Tibial artery (tissue), 4 donors: Measurements from ENCODE around the gene NIPA2.

Experiments
- DNase-seq, 2 donors: peaks; one replicate each; pipeline ENCODE4 v3.0.0-alpha.2; 2019
- H3K27ac ChIP-seq, 2 donors: fragments of 200-600 bp; sonication (generic) in 1 of 2; 1 replicate in 1 of 2; 2 replicates in 1 of 2; pipeline ENCODE4 v1.5.1; 2018 to 2019; ENCODE audit warnings: mild to moderate bottlenecking in 1 of 2
- H3K27me3 ChIP-seq, 2 donors: fragments of 200-600 bp; sonication (generic) in 1 of 2; one replicate each; pipeline versions ENCODE4 v1.5.1 to v1.6.0; 2016 to 2019
- H3K36me3 ChIP-seq, 3 donors: fragments of 200-600 bp; sonication (generic) in 2 of 3; one replicate each; pipeline ENCODE4 v1.5.1; 2016 to 2019; ENCODE audit warnings: mild to moderate bottlenecking in 2 of 3
- H3K4me1 ChIP-seq, 4 donors: fragments of 200-600 bp; sonication (generic) in 2 of 4; 1 replicate in 3 of 4; 2 replicates in 1 of 4; pipeline ENCODE4 v1.5.1; 2016 to 2019
- H3K4me3 ChIP-seq, 2 donors: fragments of 200-600 bp; sonication (generic) in 1 of 2; 1 replicate in 1 of 2; 2 replicates in 1 of 2; pipeline ENCODE4 v1.5.1; 2018 to 2019; ENCODE audit warnings: mild to moderate bottlenecking in 2 of 2
- H3K9me3 ChIP-seq, 3 donors: fragments of 200-600 bp; sonication (generic) in 1 of 3; one replicate each; pipeline ENCODE4 v1.5.1; 2016 to 2019
- CTCF ChIP-seq, 2 experiments: fragments of 200-600 bp in 1 of 2; fragments of 450-650 bp in 1 of 2; IDR thresholded peaks; one replicate each; pipeline ENCODE4 v1.5.1; 2017 to 2019; ENCODE audit warnings: antibody characterized with exemption in 2 of 2, mild to moderate bottlenecking in 1 of 2, moderate library complexity in 1 of 2
- intact Hi-C: fragments of 100-400 bp; cut with DNase I; formaldehyde crosslinking; loops from one replicate; pipeline ENCODE4 v1.15.0; 2023; ENCODE audit warnings: low total_unique reads

NIPA2 gene

GRCh38 chr15:22903427-22903826 lies 65.0 kb downstream of the NIPA2 start:
- no peak for TF ChIP-seq CTCF (IDR thresholded peaks at IDR 0.05)
- Histone ChIP-seq H3K9me3 (no peaks in the 10 kb centered on the region), H3K27me3 (no peaks in the 10 kb centered on the region), H3K27ac (no peak overlapping the region), H3K36me3 (peaks cover 47 to 95% (median 74%) of the 10 kb centered on the region in 3 donors), H3K4me3 (no peak overlapping the region), H3K4me1 (no peaks in the 10 kb centered on the region)
- DNase-seq = no peak
- intact Hi-C loops = no loop called here

GRCh38 chr15:22903961-22904534 lies 65.6 kb downstream of the NIPA2 start:
- peaks cover 49 to 95% (median 80%) of the 10 kb centered on the region in 3 donors for H3K36me3 ChIP-seq
- intact Hi-C loops = no loop called here

GRCh38 chr15:22904736-22905135 lies 66.3 kb downstream of the NIPA2 start:
- no peaks in the 10 kb centered on the region for H3K27me3 ChIP-seq
- peaks cover 53 to 95% (median 83%) of the 10 kb centered on the region in 3 donors for H3K36me3 ChIP-seq
- no peak overlapping the region for H3K27ac ChIP-seq
- intact Hi-C loops = no loop called here
- H3K4me3 ChIP-seq = no peak overlapping the region
- H3K9me3 ChIP-seq = no peaks in the 10 kb centered on the region
- no peak for TF ChIP-seq CTCF (IDR thresholded peaks at IDR 0.05)
- DNase-seq = no peak
- H3K4me1 ChIP-seq = no peaks in the 10 kb centered on the region

More at GRCh38 chr15:22903961-22904534, 65.6 kb downstream of the NIPA2 start:
- Histone ChIP-seq H3K4me1 (no peaks in the 10 kb centered on the region), H3K4me3 (no peak overlapping the region), H3K27ac (no peak overlapping the region), H3K9me3 (no peaks in the 10 kb centered on the region), H3K27me3 (no peaks in the 10 kb centered on the region)
- DNase-seq = no peak
- TF ChIP-seq CTCF (IDR thresholded peaks at IDR 0.05) = no peak

DNA sequence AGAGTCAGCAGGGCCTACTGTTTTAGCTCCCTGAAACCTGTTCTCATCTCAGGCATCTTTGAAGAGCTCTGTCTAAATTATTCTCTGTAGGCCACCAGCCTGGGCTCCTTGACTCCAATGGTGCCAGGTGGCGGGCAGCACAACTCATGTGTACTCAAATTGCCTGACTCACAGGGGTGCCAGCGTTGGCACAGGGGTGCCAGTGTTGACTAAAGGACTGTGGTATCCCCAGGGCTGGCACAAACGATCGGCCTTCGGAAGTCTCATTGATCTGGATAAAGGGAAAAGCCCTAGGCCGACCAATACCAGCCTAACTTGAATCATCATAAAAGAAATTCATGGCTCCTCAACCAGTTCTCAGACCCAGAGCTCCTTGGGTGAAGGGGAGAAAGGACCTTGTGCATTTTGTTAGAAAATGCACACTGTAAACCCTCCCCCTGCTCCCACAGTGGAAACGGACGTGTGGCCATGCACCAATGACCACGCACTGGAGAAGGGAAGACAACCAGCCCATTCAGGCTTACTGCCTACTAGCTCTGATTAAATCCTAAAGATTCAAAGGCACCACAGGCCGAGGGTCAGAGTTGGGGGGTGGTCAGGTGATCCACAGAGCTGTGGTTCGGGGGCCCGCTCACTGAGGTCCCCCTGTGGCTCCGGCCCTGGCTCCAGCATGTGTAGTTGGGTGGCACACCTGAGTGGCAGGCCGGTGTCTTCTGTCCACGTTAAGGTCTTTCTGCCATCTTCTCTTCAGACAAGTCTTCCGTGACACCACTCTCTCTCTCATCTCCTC lies 68.9 kb downstream of the NIPA2 start:
- no peak overlapping the region for H3K27ac ChIP-seq
- peaks cover 76 to 95% (median 86%) of the 10 kb centered on the region in 3 donors for H3K36me3 ChIP-seq
- H3K9me3 ChIP-seq = no peaks in the 10 kb centered on the region
- intact Hi-C loops = no loop called here
- H3K27me3 ChIP-seq = no peaks in the 10 kb centered on the region
- no peak for DNase-seq
- H3K4me1 ChIP-seq = no peaks in the 10 kb centered on the region
- no peak overlapping the region for H3K4me3 ChIP-seq
- no peak for TF ChIP-seq CTCF (IDR thresholded peaks at IDR 0.05)

- no peaks in the 10 kb centered on the region for H3K9me3 ChIP-seq
- no peaks in the 10 kb centered on the region for H3K27me3 ChIP-seq
- TF ChIP-seq CTCF (IDR thresholded peaks at IDR 0.05) = no peak
- intact Hi-C loops = no loop called here
- H3K4me3 ChIP-seq = no peak overlapping the region
- no peaks in the 10 kb centered on the region for H3K4me1 ChIP-seq
- H3K36me3 ChIP-seq = peaks cover 70 to 94% (median 83%) of the 10 kb centered on the region in 3 donors
- no peak for DNase-seq
- H3K27ac ChIP-seq = no peak overlapping the region
Measured at GRCh38 chr15:22908830-22909229, 70.4 kb downstream of the NIPA2 start.
